Measurements from ENCODE around the gene AMBRA1. TPM values are rescaled to one million over a fixed set of nuclear protein-coding genes. Genes with fewer than 3 reads are reported as not detected.

Gene AMBRA1
- total RNA-seq, 1 donor from 2014 or later = 36.9 TPM

GRCh38 chr11:46353698-46354097 lies 240.1 kb downstream of the AMBRA1 start:
- no peak for TF ChIP-seq CTCF (IDR thresholded peaks at IDR 0.05; ENCODE audit: unreplicated experiment)
- Mint-ChIP-seq H3K4me1 (ENCODE audit: unreplicated experiment) (peaks cover 24% of the 10 kb centered on the region), H3K27ac (ENCODE audit: unreplicated experiment) (no peak overlapping the region), H3K9me3 (ENCODE audit: unreplicated experiment) (no peaks in the 10 kb centered on the region), H3K4me3 (ENCODE audit: unreplicated experiment) (no peak overlapping the region), H3K27me3 (ENCODE audit: unreplicated experiment) (peaks cover 12% of the 10 kb centered on the region), H3K36me3 (ENCODE audit: low read depth, unreplicated experiment) (peaks cover 7% of the 10 kb centered on the region)
- DNase-seq (ENCODE audit: low spot score) = no peak

- Mint-ChIP-seq H3K9me3 (ENCODE audit: unreplicated experiment) (no peaks in the 10 kb centered on the region), H3K36me3 (ENCODE audit: low read depth, unreplicated experiment) (peaks cover 7% of the 10 kb centered on the region), H3K4me3 (ENCODE audit: unreplicated experiment) (no peak overlapping the region), H3K27me3 (ENCODE audit: unreplicated experiment) (peaks cover 17% of the 10 kb centered on the region), H3K27ac (ENCODE audit: unreplicated experiment) (no peak overlapping the region), H3K4me1 (ENCODE audit: unreplicated experiment) (peaks cover 31% of the 10 kb centered on the region)
- peak; percentile 91 for TF ChIP-seq CTCF (IDR thresholded peaks at IDR 0.05; ENCODE audit: unreplicated experiment)
- peak; percentile 80 for DNase-seq (ENCODE audit: low spot score)
These were observed 241.6 kb downstream of the AMBRA1 start for GRCh38 chr11:46352063-46352841.

- peaks cover 21% of the 10 kb centered on the region for H3K27me3 Mint-ChIP-seq (ENCODE audit: unreplicated experiment)
- peaks cover 11% of the 10 kb centered on the region for H3K36me3 Mint-ChIP-seq (ENCODE audit: low read depth, unreplicated experiment)
- TF ChIP-seq CTCF (IDR thresholded peaks at IDR 0.05; ENCODE audit: unreplicated experiment) = no peak
- H3K4me1 Mint-ChIP-seq (ENCODE audit: unreplicated experiment) = peaks cover 32% of the 10 kb centered on the region
- no peak overlapping the region for H3K27ac Mint-ChIP-seq (ENCODE audit: unreplicated experiment)
- DNase-seq (ENCODE audit: low spot score) = no peak
- no peak overlapping the region for H3K4me3 Mint-ChIP-seq (ENCODE audit: unreplicated experiment)
- H3K9me3 Mint-ChIP-seq (ENCODE audit: unreplicated experiment) = no peaks in the 10 kb centered on the region
These were observed 242.2 kb downstream of the AMBRA1 start for GRCh38 chr11:46351606-46352005.

- no peak overlapping the region for H3K4me3 Mint-ChIP-seq (ENCODE audit: unreplicated experiment)
- H3K36me3 Mint-ChIP-seq (ENCODE audit: low read depth, unreplicated experiment) = peaks cover 14% of the 10 kb centered on the region
- TF ChIP-seq CTCF (IDR thresholded peaks at IDR 0.05; ENCODE audit: unreplicated experiment) = no peak
- peaks cover 26% of the 10 kb centered on the region for H3K27me3 Mint-ChIP-seq (ENCODE audit: unreplicated experiment)
- H3K27ac Mint-ChIP-seq (ENCODE audit: unreplicated experiment) = no peak overlapping the region
- H3K4me1 Mint-ChIP-seq (ENCODE audit: unreplicated experiment) = peaks cover 36% of the 10 kb centered on the region
- no peaks in the 10 kb centered on the region for H3K9me3 Mint-ChIP-seq (ENCODE audit: unreplicated experiment)
- no peak for DNase-seq (ENCODE audit: low spot score)
These were observed 242.7 kb downstream of the AMBRA1 start for GRCh38 chr11:46351148-46351547.

- Mint-ChIP-seq H3K27ac (ENCODE audit: unreplicated experiment) (no peak overlapping the region), H3K36me3 (ENCODE audit: low read depth, unreplicated experiment) (peaks cover 14% of the 10 kb centered on the region), H3K27me3 (ENCODE audit: unreplicated experiment) (peaks cover 26% of the 10 kb centered on the region), H3K9me3 (ENCODE audit: unreplicated experiment) (no peaks in the 10 kb centered on the region), H3K4me3 (ENCODE audit: unreplicated experiment) (no peak overlapping the region), H3K4me1 (ENCODE audit: unreplicated experiment) (peaks cover 38% of the 10 kb centered on the region)
- no peak for TF ChIP-seq CTCF (IDR thresholded peaks at IDR 0.05; ENCODE audit: unreplicated experiment)
- DNase-seq (ENCODE audit: low spot score) = no peak
These were observed 243.1 kb downstream of the AMBRA1 start for GRCh38 chr11:46350695-46351094.
